Bone marrow (tissue), 2 donors: ENCODE data around the gene NEUROD2.
A peak's percentile ranks its signal among the peaks of the same experiment; 100 is the strongest.

Experiments used
- DNase-seq, 2 donors: peaks; one replicate each; lab custom pipeline; 2025; lab: John Stamatoyannopoulos, UW

NEUROD2 gene

GRCh38 chr17:39635614-39636176, 28.0 kb upstream of the NEUROD2 start:
- no peak for DNase-seq

GRCh38 chr17:39634384-39634871, 26.7 kb upstream of the NEUROD2 start:
- no peak for DNase-seq

- DNase-seq = no peak
These were observed 26.0 kb upstream of the NEUROD2 start for GRCh38 chr17:39633570-39634183.

- DNase-seq = no peak
These were observed 24.6 kb upstream of the NEUROD2 start for GRCh38 chr17:39632153-39632941.

GRCh38 chr17:39631403-39631802, 23.7 kb upstream of the NEUROD2 start:
- DNase-seq = no peak

- no peak for DNase-seq
These were observed 22.2 kb upstream of the NEUROD2 start for GRCh38 chr17:39629898-39630297.

- DNase-seq = no peak
These were observed 21.8 kb upstream of the NEUROD2 start for GRCh38 chr17:39629494-39629880.

GRCh38 chr17:39628655-39629493, 21.2 kb upstream of the NEUROD2 start:
- no peak for DNase-seq

- DNase-seq = no peak
These were observed 20.2 kb upstream of the NEUROD2 start for GRCh38 chr17:39627712-39628516.

- DNase-seq = no peak
These were observed 19.5 kb upstream of the NEUROD2 start for GRCh38 chr17:39627047-39627711.

GRCh38 chr17:39626171-39627046, 18.7 kb upstream of the NEUROD2 start, which contains the start of gene PPP1R1B:
PPP1R1B (plus strand) TSS chr17:39626952; CDS start chr17:39627393, 441 bp downstream.
- DNase-seq = no peak

- DNase-seq = no peak
These were observed 17.6 kb upstream of the NEUROD2 start for GRCh38 chr17:39625198-39625785.

GRCh38 chr17:39624313-39624712, 16.6 kb upstream of the NEUROD2 start:
- no peak for DNase-seq

GRCh38 chr17:39623356-39623950, 15.7 kb upstream of the NEUROD2 start:
- DNase-seq = peak; percentile 61 to 64

- DNase-seq = no peak
These were observed 14.8 kb upstream of the NEUROD2 start for GRCh38 chr17:39622380-39623006.

GRCh38 chr17:39621523-39622379, 14.0 kb upstream of the NEUROD2 start:
- peak; percentile 67 to 84 for DNase-seq

- no peak for DNase-seq
These were observed 12.0 kb upstream of the NEUROD2 start for GRCh38 chr17:39619786-39620101.
